A549 (cell line): ENCODE measurements around the gene IL17RA. TPM values are rescaled to one million over a fixed set of nuclear protein-coding genes. Genes with fewer than 3 reads are reported as not detected.
"Not testable (repeated sequence)": the region's sequence is repeated elsewhere in the genome, so short reads cannot be mapped to it uniquely, and the experiment has no call there.

Experiments used
- ATAC-seq, 2 experiments: fragments of 200-7000 bp in 1 of 2; fragments of >200 bp in 1 of 2; cut with Nextera tagmentation in 1 of 2; cut with Tn5 transposase in 1 of 2; 3 replicates each; pipeline versions ENCODE4 v1.8.0 to v1.9.1; 2018 to 2020; ENCODE audit warnings: mild to moderate bottlenecking in 1 of 2, moderate library complexity in 1 of 2
- CTCF ChIA-PET: fragments of 300-600 bp; sonication (Branson Sonifier 250); formaldehyde crosslinking; extraction: SDS; loops from one replicate; lab custom pipeline; 2021; ENCODE audit warnings: antibody characterized with exemption, inconsistent platforms; lab: Yijun Ruan, JAX
- POLR2A ChIA-PET: fragments of 350-600 bp; formaldehyde crosslinking; extraction: SDS; loops from one replicate; lab custom pipeline; 2021; ENCODE audit warnings: antibody characterized with exemption, inconsistent platforms; lab: Yijun Ruan, JAX
- DNase-seq, 2 experiments: peaks; one replicate each; pipeline versions ENCODE4 v3.0.0 to v3.0.0-alpha.2; 2011 to 2016; ENCODE audit warnings: low read depth in 1 of 2, low spot score in 1 of 2
- FAIRE-seq: peaks from 2 replicates; lab custom pipeline; 2011; peaks lifted over from hg19 to GRCh38; lab: Jason Lieb, UNC
- H3K27ac ChIP-seq, 2 experiments: fragments of >200 bp; sonication (Bioruptor Twin); formaldehyde crosslinking; 3 replicates each; pipeline ENCODE4 v1.5.1; 2016 to 2017
- H3K4me1 ChIP-seq: fragments of >200 bp; sonication (Bioruptor Twin); formaldehyde crosslinking; 3 replicates; pipeline ENCODE4 v1.6.1; 2016
- H3K4me2 ChIP-seq: fragments of >200 bp; sonication (Bioruptor Twin); formaldehyde crosslinking; 3 replicates; pipeline ENCODE4 v1.6.1; 2016
- H3K4me3 ChIP-seq: fragments of >200 bp; sonication (Bioruptor Twin); formaldehyde crosslinking; 3 replicates; pipeline ENCODE4 v1.5.1; 2016
- H3K9me3 ChIP-seq: fragments of >200 bp; sonication (Bioruptor Twin); formaldehyde crosslinking; 3 replicates; pipeline ENCODE4 v1.6.1; 2016
- BHLHE40 ChIP-seq: IDR thresholded peaks from 2 replicates; pipeline ENCODE4 v1.6.1; 2012; ENCODE audit warnings: low read depth, low read length, inconsistent platforms
- CBX2 ChIP-seq: fragments of 200-600 bp; sonication (generic); IDR thresholded peaks from 2 replicates; pipeline ENCODE4 v1.6.1; 2016; ENCODE audit warnings: low read depth, mild to moderate bottlenecking, borderline replicate concordance
- CBX8 ChIP-seq: fragments of 200-600 bp; sonication (generic); IDR thresholded peaks from 2 replicates; pipeline ENCODE4 v1.6.1; 2016
- CEBPB ChIP-seq, 2 experiments: fragments of >200 bp in 1 of 2; sonication (Bioruptor Twin) in 1 of 2; formaldehyde crosslinking in 1 of 2; IDR thresholded peaks; 2 replicates each; pipeline ENCODE4 v1.6.1; 2012 to 2016
- CHD2 ChIP-seq: fragments of 150-350 bp; IDR thresholded peaks from 2 replicates; pipeline ENCODE4 v1.6.1; 2014; ENCODE audit warnings: low read length; ENCODE audit not compliant: partially characterized antibody
- CHD4 ChIP-seq: fragments of 200-600 bp; sonication (generic); IDR thresholded peaks from 2 replicates; pipeline ENCODE4 v1.6.1; 2016; ENCODE audit warnings: antibody characterized with exemption, mild to moderate bottlenecking, borderline replicate concordance
- EHF ChIP-seq: fragments of 250-450 bp; sonication (Bioruptor Pico); IDR thresholded peaks from 2 replicates; pipeline ENCODE4 v1.5.0; 2020; ENCODE audit warnings: mild to moderate bottlenecking
- ELK1 ChIP-seq: fragments of 150-350 bp; IDR thresholded peaks from 2 replicates; pipeline ENCODE4 v1.6.1; 2014; ENCODE audit warnings: low read depth, mild to moderate bottlenecking, low read length
- EP300 ChIP-seq, 2 experiments: fragments of >200 bp; sonication (Bioruptor Twin); formaldehyde crosslinking; IDR thresholded peaks; 2 replicates in 1 of 2; 3 replicates in 1 of 2; pipeline ENCODE4 v1.6.1; 2016 to 2017
- GATA3 ChIP-seq: IDR thresholded peaks from 2 replicates; pipeline ENCODE4 v1.6.1; 2012; ENCODE audit warnings: borderline replicate concordance
- HEYL ChIP-seq: fragments of 250-450 bp; sonication (Bioruptor Pico); IDR thresholded peaks from 2 replicates; pipeline ENCODE4 v1.8.0; 2021; ENCODE audit warnings: mild to moderate bottlenecking, moderate library complexity
- HMGXB4 ChIP-seq: fragments of 250-450 bp; sonication (Bioruptor Pico); IDR thresholded peaks from 2 replicates; pipeline ENCODE4 v1.5.0; 2021; ENCODE audit warnings: mild to moderate bottlenecking, moderate library complexity, borderline replicate concordance
- HOXA7 ChIP-seq: fragments of 250-450 bp; sonication (Bioruptor Pico); IDR thresholded peaks from 2 replicates; pipeline ENCODE4 v1.5.0; 2020; ENCODE audit warnings: mild to moderate bottlenecking, moderate library complexity
- KDM5A ChIP-seq: fragments of 200-600 bp; sonication (generic); IDR thresholded peaks from 2 replicates; pipeline ENCODE4 v1.6.1; 2016; ENCODE audit warnings: antibody characterized with exemption, mild to moderate bottlenecking
- MYC ChIP-seq: IDR thresholded peaks from 2 replicates; pipeline ENCODE4 v1.6.1; 2012; ENCODE audit warnings: mild to moderate bottlenecking, inconsistent platforms, low read length, improper control_type of control experiment, borderline replicate concordance
- NR3C1 ChIP-seq: fragments of >200 bp; sonication (Bioruptor Twin); formaldehyde crosslinking; IDR thresholded peaks from 3 replicates; pipeline ENCODE4 v1.6.1; 2017
- POLR2AphosphoS2 ChIP-seq: conservative IDR thresholded peaks from 2 replicates; pipeline ENCODE4 v1.6.1; 2012; ENCODE audit warnings: low read length, improper control_type of control experiment, inconsistent platforms
- RARB ChIP-seq: fragments of 250-450 bp; sonication (Bioruptor Pico); IDR thresholded peaks from 2 replicates; pipeline ENCODE4 v1.8.0; 2021; ENCODE audit warnings: mild to moderate bottlenecking, moderate library complexity
- RFX5 ChIP-seq: fragments of 450-650 bp; IDR thresholded peaks from 2 replicates; pipeline ENCODE4 v1.7.1; 2014; ENCODE audit warnings: antibody characterized with exemption, mild to moderate bottlenecking, moderate library complexity
- SMC3 ChIP-seq: fragments of >200 bp; sonication (Bioruptor Twin); formaldehyde crosslinking; IDR thresholded peaks from 3 replicates; pipeline ENCODE4 v1.6.1; 2018; ENCODE audit warnings: inconsistent platforms
- TFCP2L1 ChIP-seq: fragments of 250-450 bp; sonication (Bioruptor Pico); IDR thresholded peaks from 2 replicates; pipeline ENCODE4 v1.5.0; 2021; ENCODE audit warnings: mild to moderate bottlenecking
- ZC3H11A ChIP-seq: fragments of 450-650 bp; IDR thresholded peaks from 2 replicates; pipeline ENCODE4 v1.6.1; 2014; ENCODE audit warnings: antibody characterized with exemption, mild to moderate bottlenecking
- WGBS: methylation state at CpG from one replicate; pipeline ENCODE4 v1.1.6; 2017; ENCODE audit errors: missing lambda C conversion rate; 5-methylcytosine and 5-hydroxymethylcytosine counted together
- polyA plus RNA-seq, 4 experiments: library from polyadenylated mRNA; depleted of rRNA in 3 of 4; stranded (reverse); fragments of >200 nt; fragmentation: RNase III in 1 of 4; extraction: RNeasy Plus Mini Kit Qiagen cat#74134 plus additional on column Dnase treatment in 1 of 4; gene quantifications; 2 replicates in 3 of 4; 3 replicates in 1 of 4; pipeline ENCODE4 v1.2.3, GENCODE V29; 2011 to 2017
- TF ChIP-seq, protein P1 (sequence below): fragments of >200 bp; sonication (Bioruptor Twin); formaldehyde crosslinking; IDR thresholded peaks from 3 replicates; pipeline ENCODE4 v1.6.1; 2016
- TF ChIP-seq, protein P2 (sequence below): fragments of 250-450 bp; sonication (Bioruptor Pico); IDR thresholded peaks from 2 replicates; pipeline ENCODE4 v1.5.0; 2020; ENCODE audit warnings: low read depth, mild to moderate bottlenecking, moderate library complexity

Gene IL17RA
- polyA plus RNA-seq, 2 of the 4 experiments (the other 2 are of a cell fraction) = 4.3 to 6.4 TPM

DNA sequence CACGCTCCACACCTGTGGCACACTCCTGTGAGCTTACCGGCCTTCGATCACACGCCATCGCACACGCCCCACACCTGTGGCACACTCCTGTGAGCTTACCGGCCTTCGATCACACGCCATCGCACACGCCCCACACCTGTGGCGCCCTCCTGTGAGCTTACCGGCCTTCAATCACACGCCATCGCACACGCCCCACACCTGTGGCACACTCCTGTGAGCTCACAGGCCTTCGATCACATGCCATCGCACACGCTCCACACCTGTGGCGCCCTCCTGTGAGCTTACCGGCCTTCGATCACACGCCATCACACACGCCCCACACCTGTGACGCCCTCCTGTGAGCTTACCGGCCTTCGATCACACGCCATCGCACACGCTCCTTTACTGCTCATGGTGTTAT lies 62.7 kb downstream of the IL17RA start:
- DNase-seq, CTCF ChIA-PET, H3K27ac ChIP-seq, FAIRE-seq, H3K9me3 ChIP-seq, H3K4me2 ChIP-seq, ATAC-seq, H3K4me1 ChIP-seq, POLR2A ChIA-PET, H3K4me3 ChIP-seq: not testable (repeated sequence)
- WGBS = 88% methylated on average over 26 of the region's 30 CpGs

GRCh38 chr22:17149076-17149815 lies 64.4 kb downstream of the IL17RA start:
- no peak for ATAC-seq
- CTCF ChIA-PET = interaction anchor here (1.2 to 1.9 kb wide), 3 partner anchors 10 to 22 kb away, joined by 3 to 6 read pairs (median 6); no protein-coding TSS in a partner anchor
- H3K4me1 ChIP-seq = no peaks in the 10 kb centered on the region
- no peak for DNase-seq
- no peak overlapping the region for H3K4me3 ChIP-seq
- H3K27ac ChIP-seq = no peak overlapping the region
- POLR2A ChIA-PET = no interaction called here
- TF ChIP-seq MYC (no peak), HEYL (CRISPR knock-in tag) (no peak), KDM5A (no peak), RFX5 (no peak), EHF (CRISPR knock-in tag) (no peak)
- TF ChIP-seq, protein P1, sequence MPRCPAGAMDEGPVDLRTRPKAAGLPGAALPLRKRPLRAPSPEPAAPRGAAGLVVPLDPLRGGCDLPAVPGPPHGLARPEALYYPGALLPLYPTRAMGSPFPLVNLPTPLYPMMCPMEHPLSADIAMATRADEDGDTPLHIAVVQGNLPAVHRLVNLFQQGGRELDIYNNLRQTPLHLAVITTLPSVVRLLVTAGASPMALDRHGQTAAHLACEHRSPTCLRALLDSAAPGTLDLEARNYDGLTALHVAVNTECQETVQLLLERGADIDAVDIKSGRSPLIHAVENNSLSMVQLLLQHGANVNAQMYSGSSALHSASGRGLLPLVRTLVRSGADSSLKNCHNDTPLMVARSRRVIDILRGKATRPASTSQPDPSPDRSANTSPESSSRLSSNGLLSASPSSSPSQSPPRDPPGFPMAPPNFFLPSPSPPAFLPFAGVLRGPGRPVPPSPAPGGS = no peak
- TF ChIP-seq, protein P2, sequence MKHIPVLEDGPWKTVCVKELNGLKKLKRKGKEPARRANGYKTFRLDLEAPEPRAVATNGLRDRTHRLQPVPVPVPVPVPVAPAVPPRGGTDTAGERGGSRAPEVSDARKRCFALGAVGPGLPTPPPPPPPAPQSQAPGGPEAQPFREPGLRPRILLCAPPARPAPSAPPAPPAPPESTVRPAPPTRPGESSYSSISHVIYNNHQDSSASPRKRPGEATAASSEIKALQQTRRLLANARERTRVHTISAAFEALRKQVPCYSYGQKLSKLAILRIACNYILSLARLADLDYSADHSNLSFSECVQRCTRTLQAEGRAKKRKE = no peak
- no peak overlapping the region for H3K4me2 ChIP-seq
- 72% methylated on average over 7 of the region's 9 CpGs for WGBS
- FAIRE-seq = no peak
- no peaks in the 10 kb centered on the region for H3K9me3 ChIP-seq

DNA sequence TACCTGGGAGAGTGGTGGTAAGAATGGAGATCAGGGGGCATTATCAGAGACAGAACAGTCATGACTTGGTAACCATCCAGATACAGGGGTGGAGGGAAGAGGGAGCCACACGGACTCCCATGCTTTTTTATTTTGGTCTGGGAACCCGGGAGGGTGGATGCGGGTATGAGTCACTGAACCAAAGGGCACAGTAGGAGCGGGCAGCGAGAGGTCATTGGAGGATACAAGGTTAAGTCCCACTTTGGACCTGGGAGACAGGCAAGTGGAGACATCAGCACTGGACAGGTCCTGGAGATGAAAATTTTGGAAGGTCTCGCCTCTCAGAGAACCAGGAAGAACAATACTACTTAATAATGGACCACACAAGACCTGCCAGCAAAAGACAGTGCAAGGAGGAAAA lies 67.5 kb downstream of the IL17RA start:
- TF ChIP-seq HEYL (CRISPR knock-in tag) (no peak), HOXA7 (CRISPR knock-in tag) (no peak), TFCP2L1 (CRISPR knock-in tag) (no peak), GATA3 (no peak), ELK1 (no peak), HMGXB4 (CRISPR knock-in tag) (no peak), BHLHE40 (no peak), ZC3H11A (no peak), NR3C1 (no peak), CHD2 (no peak), CBX8 (no peak), CHD4 (no peak), CEBPB (IDR thresholded peaks at IDR 0.05) (no peak), RARB (CRISPR knock-in tag) (no peak), POLR2AphosphoS2 (no peak), CBX2 (no peak), EP300 (IDR thresholded peaks at IDR 0.05) (no peak), SMC3 (no peak)
- TF ChIP-seq, protein P1 = no peak
- POLR2A ChIA-PET = no interaction called here
- CTCF ChIA-PET = interaction anchor here (11.7 kb wide), 1 partner anchor 20 kb away, joined by 89 read pairs; no protein-coding TSS in a partner anchor

More for the DNA sequence above, 67.5 kb downstream of the IL17RA start:
- Histone ChIP-seq H3K27ac (no peak overlapping the region), H3K4me1 (peaks cover 3% of the 10 kb centered on the region; the same call in 2 of the 3 replicates), H3K4me2 (no peak overlapping the region), H3K4me3 (no peak overlapping the region), H3K9me3 (no peaks in the 10 kb centered on the region)
- ATAC-seq (no peak), FAIRE-seq (no peak), DNase-seq (no peak)
- 78% methylated on average over 6 of the region's 6 CpGs for WGBS
